Type B pancreatic cell (in vitro differentiated cells): ENCODE data around the gene FREM2. TPM values are rescaled to one million over a fixed set of nuclear protein-coding genes. Genes with fewer than 3 reads are reported as not detected.

Source experiments
- DNase-seq: peaks from one replicate; pipeline ENCODE4 v3.0.0; 2021; ENCODE audit warnings: mixed read lengths; ENCODE audit not compliant: unreplicated experiment; ENCODE audit errors: extremely low spot score
- H3K27ac Mint-ChIP-seq: 2 replicates; pipeline ENCODE4 v1.8.0; 2021; ENCODE audit warnings: mild to moderate bottlenecking, mixed read lengths
- H3K27me3 Mint-ChIP-seq: 2 replicates; pipeline ENCODE4 v1.8.0; 2021; ENCODE audit warnings: mixed read lengths
- H3K36me3 Mint-ChIP-seq: 2 replicates; pipeline ENCODE4 v1.8.0; 2021; ENCODE audit warnings: mixed read lengths
- H3K4me1 Mint-ChIP-seq: one replicate; pipeline ENCODE4 v1.8.0; 2021; ENCODE audit warnings: mixed read lengths; ENCODE audit not compliant: unreplicated experiment
- H3K4me3 Mint-ChIP-seq: 2 replicates; pipeline ENCODE4 v1.8.0; 2021; ENCODE audit warnings: mild to moderate bottlenecking, mixed read lengths
- H3K9me3 Mint-ChIP-seq: 2 replicates; pipeline ENCODE4 v1.8.0; 2021; ENCODE audit warnings: mixed read lengths
- total RNA-seq: library from RNA; stranded (reverse); gene quantifications from 2 replicates; pipeline ENCODE4 v1.2.1, GENCODE V29; 2021; ENCODE audit warnings: low replicate concordance
- TF ChIP-seq, protein P1 (sequence below): fragments of 200-600 bp; sonication (generic); conservative IDR thresholded peaks from 2 replicates; pipeline ENCODE4 v1.5.0; 2021; ENCODE audit warnings: antibody characterized with exemption, mild to moderate bottlenecking

FREM2 gene
- total RNA-seq, 1 donor from 2014 or later, result 42.8 TPM

DNA sequence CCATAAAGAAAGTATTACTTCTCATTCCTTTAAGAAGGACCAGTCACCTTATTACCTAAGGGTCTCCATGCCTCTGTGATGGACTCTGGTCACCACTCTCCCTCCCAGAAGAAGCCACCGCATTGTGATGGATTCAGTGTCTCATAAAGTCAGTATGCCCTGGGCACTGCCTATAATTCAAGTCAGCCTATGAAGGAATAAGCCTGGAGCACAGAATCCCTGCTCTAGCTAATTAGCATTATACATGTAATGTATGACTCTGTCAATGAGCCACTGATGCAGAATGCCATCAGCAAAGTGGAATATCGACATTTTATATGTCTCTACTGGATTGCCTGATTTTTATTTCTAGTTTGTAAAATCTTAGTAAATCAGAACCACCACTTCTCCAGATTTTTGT, 14.9 kb upstream of the FREM2 start:
- no peaks in the 10 kb centered on the region for H3K27me3 Mint-ChIP-seq
- no peak overlapping the region for H3K4me3 Mint-ChIP-seq

GRCh38 chr13:38674208-38674607, 12.7 kb upstream of the FREM2 start:
- DNase-seq, result no peak
- H3K27me3 Mint-ChIP-seq, result no peaks in the 10 kb centered on the region
- no peak overlapping the region for H3K4me3 Mint-ChIP-seq
- H3K36me3 Mint-ChIP-seq, result no peaks in the 10 kb centered on the region
- no peak overlapping the region for H3K27ac Mint-ChIP-seq
- TF ChIP-seq, protein P1, sequence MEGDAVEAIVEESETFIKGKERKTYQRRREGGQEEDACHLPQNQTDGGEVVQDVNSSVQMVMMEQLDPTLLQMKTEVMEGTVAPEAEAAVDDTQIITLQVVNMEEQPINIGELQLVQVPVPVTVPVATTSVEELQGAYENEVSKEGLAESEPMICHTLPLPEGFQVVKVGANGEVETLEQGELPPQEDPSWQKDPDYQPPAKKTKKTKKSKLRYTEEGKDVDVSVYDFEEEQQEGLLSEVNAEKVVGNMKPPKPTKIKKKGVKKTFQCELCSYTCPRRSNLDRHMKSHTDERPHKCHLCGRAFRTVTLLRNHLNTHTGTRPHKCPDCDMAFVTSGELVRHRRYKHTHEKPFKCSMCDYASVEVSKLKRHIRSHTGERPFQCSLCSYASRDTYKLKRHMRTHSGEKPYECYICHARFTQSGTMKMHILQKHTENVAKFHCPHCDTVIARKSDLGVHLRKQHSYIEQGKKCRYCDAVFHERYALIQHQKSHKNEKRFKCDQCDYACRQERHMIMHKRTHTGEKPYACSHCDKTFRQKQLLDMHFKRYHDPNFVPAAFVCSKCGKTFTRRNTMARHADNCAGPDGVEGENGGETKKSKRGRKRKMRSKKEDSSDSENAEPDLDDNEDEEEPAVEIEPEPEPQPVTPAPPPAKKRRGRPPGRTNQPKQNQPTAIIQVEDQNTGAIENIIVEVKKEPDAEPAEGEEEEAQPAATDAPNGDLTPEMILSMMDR, result no peak
- H3K4me1 Mint-ChIP-seq, result no peaks in the 10 kb centered on the region
- no peaks in the 10 kb centered on the region for H3K9me3 Mint-ChIP-seq

More for the DNA sequence above, 14.9 kb upstream of the FREM2 start:
- no peak overlapping the region for H3K27ac Mint-ChIP-seq
- TF ChIP-seq, protein P1, result no peak
- H3K36me3 Mint-ChIP-seq, result no peaks in the 10 kb centered on the region
- H3K4me1 Mint-ChIP-seq, result no peaks in the 10 kb centered on the region
- no peak for DNase-seq
- no peaks in the 10 kb centered on the region for H3K9me3 Mint-ChIP-seq

DNA sequence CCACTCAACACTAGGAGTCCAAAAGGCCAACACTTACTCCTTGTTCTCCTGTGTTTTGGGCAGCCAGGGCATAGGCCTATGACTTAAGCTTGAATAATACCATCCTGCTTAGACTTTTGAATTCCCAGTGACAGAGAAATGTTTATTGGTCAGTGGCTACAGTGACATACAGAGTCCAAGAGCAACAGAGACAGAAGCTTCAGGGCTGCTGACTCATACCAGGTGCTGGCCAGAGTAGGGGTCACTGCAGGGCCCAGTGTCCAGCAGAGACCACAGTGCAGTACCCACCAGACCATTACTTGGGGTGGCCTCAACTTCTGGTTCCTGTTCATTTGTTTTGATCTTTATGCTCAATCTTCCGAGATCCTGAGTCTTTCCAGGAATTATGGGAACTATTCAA, 6.0 kb upstream of the FREM2 start:
- H3K27me3 Mint-ChIP-seq, result no peaks in the 10 kb centered on the region
- H3K27ac Mint-ChIP-seq, result no peak overlapping the region
- no peak for DNase-seq
- peaks cover 8% of the 10 kb centered on the region for H3K4me1 Mint-ChIP-seq
- no peak overlapping the region for H3K4me3 Mint-ChIP-seq
- H3K9me3 Mint-ChIP-seq, result no peaks in the 10 kb centered on the region
- no peaks in the 10 kb centered on the region for H3K36me3 Mint-ChIP-seq
- TF ChIP-seq, protein P1, result no peak

DNA sequence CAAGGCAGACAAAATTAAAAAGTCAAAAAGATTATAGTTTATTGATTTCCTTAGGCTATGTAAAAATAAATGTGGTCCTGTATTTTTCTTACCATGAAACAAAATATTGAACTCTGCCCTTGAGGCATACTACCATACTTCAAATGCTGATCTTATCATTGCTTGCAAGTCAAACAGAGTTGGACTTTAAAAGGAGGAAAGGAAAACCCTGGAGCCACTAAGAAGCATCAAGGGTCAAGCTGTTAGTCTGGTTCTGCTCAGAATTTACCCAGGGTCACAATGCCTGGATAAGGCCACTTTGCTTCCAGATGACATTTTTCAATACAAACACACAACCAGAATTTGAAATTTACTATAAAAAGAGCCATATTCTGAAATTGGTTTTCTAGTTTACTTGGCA, 2.2 kb upstream of the FREM2 start:
- no peak for DNase-seq
- Mint-ChIP-seq H3K27ac (peak overlapping the region; percentile 23), H3K4me3 (peak overlapping the region; percentile 26), H3K36me3 (peaks cover 4% of the 10 kb centered on the region), H3K27me3 (no peaks in the 10 kb centered on the region), H3K9me3 (no peaks in the 10 kb centered on the region), H3K4me1 (peaks cover 8% of the 10 kb centered on the region)
- TF ChIP-seq, protein P1, result no peak

GRCh38 chr13:38685431-38685830, 1.4 kb upstream of the FREM2 start:
- TF ChIP-seq, protein P1, result no peak
- Mint-ChIP-seq H3K36me3 (peaks cover 10% of the 10 kb centered on the region), H3K27ac (peak overlapping the region; percentile 82), H3K4me1 (peaks cover 8% of the 10 kb centered on the region), H3K4me3 (peak overlapping the region; percentile 94), H3K9me3 (peaks cover under 1% of the 10 kb centered on the region), H3K27me3 (no peaks in the 10 kb centered on the region)
- no peak for DNase-seq
